Measurements from ENCODE around the gene ABLIM1.

DNA sequence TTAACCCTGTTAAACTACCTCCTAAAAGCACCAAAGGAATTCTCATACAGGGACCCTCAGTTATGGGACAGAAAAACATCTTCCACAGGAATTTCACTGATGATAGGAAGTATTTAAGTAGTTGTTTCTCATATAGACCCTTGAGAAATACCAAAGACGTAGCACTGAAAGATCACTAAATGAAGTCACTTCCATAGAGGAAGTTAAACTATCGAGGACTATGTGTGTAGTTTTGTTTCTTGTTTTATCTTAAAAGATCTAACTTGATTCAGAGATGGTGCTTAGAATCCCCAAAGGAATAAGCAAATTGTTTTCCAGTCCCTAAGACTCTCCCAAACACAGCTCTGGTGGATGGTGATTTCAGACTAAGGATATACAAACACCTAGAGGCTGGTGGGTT is 159.0 kb downstream of the ABLIM1 start:
- TF ChIP-seq, protein P1, sequence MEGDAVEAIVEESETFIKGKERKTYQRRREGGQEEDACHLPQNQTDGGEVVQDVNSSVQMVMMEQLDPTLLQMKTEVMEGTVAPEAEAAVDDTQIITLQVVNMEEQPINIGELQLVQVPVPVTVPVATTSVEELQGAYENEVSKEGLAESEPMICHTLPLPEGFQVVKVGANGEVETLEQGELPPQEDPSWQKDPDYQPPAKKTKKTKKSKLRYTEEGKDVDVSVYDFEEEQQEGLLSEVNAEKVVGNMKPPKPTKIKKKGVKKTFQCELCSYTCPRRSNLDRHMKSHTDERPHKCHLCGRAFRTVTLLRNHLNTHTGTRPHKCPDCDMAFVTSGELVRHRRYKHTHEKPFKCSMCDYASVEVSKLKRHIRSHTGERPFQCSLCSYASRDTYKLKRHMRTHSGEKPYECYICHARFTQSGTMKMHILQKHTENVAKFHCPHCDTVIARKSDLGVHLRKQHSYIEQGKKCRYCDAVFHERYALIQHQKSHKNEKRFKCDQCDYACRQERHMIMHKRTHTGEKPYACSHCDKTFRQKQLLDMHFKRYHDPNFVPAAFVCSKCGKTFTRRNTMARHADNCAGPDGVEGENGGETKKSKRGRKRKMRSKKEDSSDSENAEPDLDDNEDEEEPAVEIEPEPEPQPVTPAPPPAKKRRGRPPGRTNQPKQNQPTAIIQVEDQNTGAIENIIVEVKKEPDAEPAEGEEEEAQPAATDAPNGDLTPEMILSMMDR (conservative IDR thresholded peaks at IDR 0.05 in 1 of 2, IDR thresholded peaks at IDR 0.05 in 1 of 2; ENCODE audit: low read depth in 1 of 2, low read length in 2 of 2): no peak
- TF ChIP-seq EZH2 (IDR thresholded peaks at IDR 0.05; ENCODE audit: low read length, missing control alignments): no peak

Measured in fibroblast of lung (primary cell).